HCT116 (cell line): Measurements from ENCODE around the gene FAM219A.

ENCODE experiments used
- CTCF ChIP-seq, 3 experiments: fragments of 200-600 bp in 1 of 3; sonication (generic) in 1 of 3; IDR thresholded peaks in 2 of 3; conservative IDR thresholded peaks in 1 of 3; 2 replicates each; pipeline ENCODE4 v1.5.1; 2012 to 2017; ENCODE audit warnings: low read depth in 2 of 3, low read length in 2 of 3, antibody characterized with exemption in 1 of 3, borderline replicate concordance in 1 of 3, control low read depth in 1 of 3, mild to moderate bottlenecking in 1 of 3, mixed read lengths in 1 of 3, mixed run types in 1 of 3, moderate library complexity in 1 of 3; ENCODE audit not compliant: insufficient read depth in 1 of 3
- EZH2 ChIP-seq: fragments of 200-600 bp; sonication (generic); IDR thresholded peaks from 2 replicates; pipeline ENCODE4 v1.6.1; 2017; ENCODE audit warnings: antibody characterized with exemption, mixed run types
- MAX ChIP-seq: IDR thresholded peaks from 2 replicates; pipeline ENCODE4 v1.6.1; 2012
- POLR2A ChIP-seq: IDR thresholded peaks from 2 replicates; pipeline ENCODE4 v1.7.0; 2011; ENCODE audit warnings: borderline replicate concordance; ENCODE audit not compliant: insufficient read depth, insufficient read length; ENCODE audit errors: extremely low read depth
- ZNF274 ChIP-seq: fragments of 200-500 bp; sonication (Bioruptor generic); IDR thresholded peaks from 2 replicates; pipeline ENCODE4 v1.6.1; 2014; ENCODE audit warnings: mild to moderate bottlenecking, low read depth, low read length, inconsistent platforms

- TF ChIP-seq POLR2A (no peak), CTCF (IDR thresholded peaks at IDR 0.05 in 2 of 3, conservative IDR thresholded peaks at IDR 0.05 in 1 of 3; ENCODE audit: borderline replicate concordance in 1 of 3, insufficient read depth in 1 of 3, low read depth in 2 of 3, low read length in 2 of 3) (no peak), MAX (no peak), EZH2 (no peak), ZNF274 (no peak)
Observed at GRCh38 chr9:34380034-34380510, 78.3 kb downstream of the FAM219A start.
